K562 (cell line): Measurements from ENCODE around the gene CREB5. TPM values are rescaled to one million over a fixed set of nuclear protein-coding genes. Genes with fewer than 3 reads are reported as not detected.

Source experiments
- ATAC-seq: fragments of 200-7000 bp; cut with Tn5 transposase; 3 replicates; pipeline ENCODE4 v1.9.1; 2020; ENCODE audit warnings: moderate library complexity
- BruUV-seq: library from RNA; stranded (reverse); fragments of 400-500 nt; replicated peaks from 2 replicates; lab custom pipeline; 2021; lab: Mats Ljungman, UMichigan
- CTCF ChIA-PET: fragments of 300-600 bp; formaldehyde crosslinking; extraction: SDS; loops from one replicate; lab custom pipeline; 2021; ENCODE audit warnings: low intra/inter-chr PET ratio; lab: Yijun Ruan, JAX
- POLR2A ChIA-PET: fragments of 300-600, 350-650 bp; sonication (Branson Sonifier 250); formaldehyde crosslinking; extraction: SDS; loops from one replicate; lab custom pipeline; 2021; ENCODE audit warnings: antibody characterized with exemption, inconsistent platforms; lab: Yijun Ruan, JAX
- DNase-seq, 4 experiments: peaks; one replicate each; pipeline versions ENCODE4 v3.0.0 to v3.0.0-alpha.2; 2011 to 2018; ENCODE audit warnings: low spot score in 3 of 4, mixed read lengths in 3 of 4; ENCODE audit errors: extremely low read depth in 1 of 4
- FAIRE-seq: peaks from 2 replicates; lab custom pipeline; 2011; peaks lifted over from hg19 to GRCh38; lab: Jason Lieb, UNC
- H2AFZ ChIP-seq: 2 replicates; pipeline ENCODE4 v1.6.0; 2011; ENCODE audit warnings: low read depth, low read length, control low read depth, inconsistent platforms
- H3K27ac ChIP-seq: fragments of 200-600 bp; 3 replicates; pipeline ENCODE4 v1.8.0; 2011; ENCODE audit warnings: low read depth, mild to moderate bottlenecking, control low read depth, inconsistent platforms, low read length, moderate library complexity, mixed read lengths; ENCODE audit errors: extremely low read depth
- H3K27me3 ChIP-seq, 2 experiments: fragments of 300-600 bp in 1 of 2; 2 replicates in 1 of 2; 3 replicates in 1 of 2; pipeline versions ENCODE4 v1.6.0 to v1.8.0; 2011; ENCODE audit warnings: inconsistent platforms in 2 of 2, low read length in 2 of 2, mild to moderate bottlenecking in 1 of 2, mixed read lengths in 1 of 2, moderate library complexity in 1 of 2; ENCODE audit not compliant: control insufficient read depth in 2 of 2, insufficient read depth in 2 of 2
- H3K36me3 ChIP-seq: fragments of 300-600 bp; 3 replicates; pipeline ENCODE4 v1.8.0; 2011; ENCODE audit warnings: mild to moderate bottlenecking, low read length, inconsistent platforms; ENCODE audit not compliant: control insufficient read depth, insufficient read depth
- H3K4me1 ChIP-seq, 2 experiments: fragments of 200-600 bp in 1 of 2; replicated peaks in 1 of 2; 2 replicates in 1 of 2; 3 replicates in 1 of 2; pipeline versions ENCODE4 v1.5.1 to v1.8.0; 2011; ENCODE audit warnings: inconsistent platforms in 2 of 2, low read length in 2 of 2, mild to moderate bottlenecking in 1 of 2, mixed read lengths in 1 of 2, moderate library complexity in 1 of 2; ENCODE audit not compliant: control insufficient read depth in 2 of 2, insufficient read depth in 2 of 2
- H3K4me2 ChIP-seq: 2 replicates; pipeline ENCODE4 v1.6.1; 2011; ENCODE audit warnings: low read length, control low read depth, inconsistent platforms, mixed read lengths; ENCODE audit not compliant: insufficient read depth
- H3K4me3 ChIP-seq: fragments of 200-600 bp; sonication (generic), shearing (Covaris generic); 2 replicates; pipeline ENCODE4 v1.5.1; 2016; ENCODE audit warnings: control low read depth, inconsistent platforms
- H3K79me2 ChIP-seq: fragments of 200-600 bp; 3 replicates; pipeline ENCODE4 v1.8.0; 2011; ENCODE audit warnings: low read length, inconsistent platforms; ENCODE audit not compliant: control insufficient read depth, insufficient read depth
- H3K9ac ChIP-seq, 2 experiments: 2 replicates each; pipeline versions ENCODE4 v1.6.0 to v1.6.1; 2011; ENCODE audit warnings: low read depth in 2 of 2, low read length in 2 of 2, control low read depth in 1 of 2, inconsistent platforms in 1 of 2, mild to moderate bottlenecking in 1 of 2, mixed read lengths in 1 of 2; ENCODE audit not compliant: insufficient read depth in 1 of 2
- H3K9me1 ChIP-seq: one replicate; pipeline ENCODE4 v1.6.0; 2011; ENCODE audit warnings: inconsistent platforms, mild to moderate bottlenecking, low read length, moderate library complexity; ENCODE audit not compliant: control insufficient read depth, insufficient read depth
- H3K9me3 ChIP-seq: replicated peaks from 2 replicates; pipeline ENCODE4 v1.5.1; 2011; ENCODE audit warnings: low read depth, low read length, inconsistent platforms; ENCODE audit not compliant: control insufficient read depth, insufficient read depth
- H4K20me1 ChIP-seq: replicated peaks from 2 replicates; pipeline ENCODE4 v1.6.1; 2011; ENCODE audit warnings: low read length, inconsistent platforms, mixed read lengths; ENCODE audit not compliant: control insufficient read depth, insufficient read depth
- ARHGAP35 ChIP-seq: fragments of 450-650 bp; IDR thresholded peaks from 2 replicates; pipeline ENCODE4 v1.6.1; 2018; ENCODE audit not compliant: partially characterized antibody
- ARID2 ChIP-seq: fragments of 450-650 bp; IDR thresholded peaks from 2 replicates; pipeline ENCODE4 v1.6.1; 2017; ENCODE audit warnings: antibody characterized with exemption, mild to moderate bottlenecking
- BRD9 ChIP-seq: fragments of 450-650 bp; IDR thresholded peaks from 2 replicates; pipeline ENCODE4 v1.6.1; 2018; ENCODE audit warnings: low read depth; ENCODE audit not compliant: partially characterized antibody
- CHD2 ChIP-seq: IDR thresholded peaks from 2 replicates; pipeline ENCODE4 v1.6.1; 2011; ENCODE audit warnings: low read depth, low read length
- GATAD2B ChIP-seq: fragments of 450-650 bp; IDR thresholded peaks from 2 replicates; pipeline ENCODE4 v1.6.1; 2017; ENCODE audit warnings: mild to moderate bottlenecking, borderline replicate concordance
- MEF2A ChIP-seq: IDR thresholded peaks from 2 replicates; pipeline ENCODE4 v1.6.1; 2011; ENCODE audit warnings: low read depth, mild to moderate bottlenecking, low read length, moderate library complexity; ENCODE audit not compliant: control insufficient read depth
- MYNN ChIP-seq, 2 experiments: sonication (generic); formaldehyde crosslinking in 1 of 2; IDR thresholded peaks; 2 replicates each; pipeline versions ENCODE4 v1.5.0 to v1.6.1; 2016 to 2020; ENCODE audit warnings: antibody characterized with exemption in 1 of 2, missing genetic modification reagents in 1 of 2
- NR2C1 ChIP-seq, 2 experiments: fragments of 450-650 bp; IDR thresholded peaks; 2 replicates each; pipeline ENCODE4 v1.6.1; 2017; ENCODE audit warnings: mild to moderate bottlenecking in 2 of 2, antibody characterized with exemption in 1 of 2, inconsistent platforms in 1 of 2, missing compliant biosample characterization in 1 of 2, missing genetic modification characterization in 1 of 2
- SIN3A ChIP-seq, 2 experiments: fragments of 150-350 bp in 1 of 2; IDR thresholded peaks; 2 replicates each; pipeline ENCODE4 v1.6.1; 2011 to 2016; ENCODE audit warnings: borderline replicate concordance in 2 of 2, low read depth in 2 of 2, low read length in 2 of 2, mild to moderate bottlenecking in 2 of 2, moderate library complexity in 2 of 2; ENCODE audit not compliant: control insufficient read depth in 1 of 2
- TEAD2 ChIP-seq: fragments of 450-650 bp; IDR thresholded peaks from 2 replicates; pipeline ENCODE4 v1.6.1; 2016; ENCODE audit warnings: missing genetic modification characterization, control low read depth, missing compliant biosample characterization
- TRIM24 ChIP-seq, 2 experiments: fragments of 450-650 bp; IDR thresholded peaks; 2 replicates each; pipeline ENCODE4 v1.6.1; 2016
- ZNF134 ChIP-seq: fragments of 250-450 bp; sonication (Bioruptor Pico); conservative IDR thresholded peaks from 2 replicates; pipeline ENCODE4 v1.4.0; 2020
- WGBS: fragments of 100-300 bp; shearing (Covaris generic); methylation state at CpG from one replicate; pipeline ENCODE4 v1.1.6; 2016; ENCODE audit warnings: low coverage, mixed read lengths; ENCODE audit not compliant: insufficient coverage; ENCODE audit errors: missing lambda C conversion rate; 5-methylcytosine and 5-hydroxymethylcytosine counted together
- in situ Hi-C: fragments of 300-500 bp; cut with MboI; formaldehyde crosslinking; loops from 4 replicates; pipeline ENCODE4 v1.15.0; 2018; ENCODE audit warnings: inconsistent platforms, mixed read lengths
- intact Hi-C: fragments of 100-400 bp; cut with micrococcal nuclease; formaldehyde crosslinking; loops from 2 replicates; pipeline ENCODE4 v1.14.2; 2022
- polyA plus RNA-seq, 8 experiments: library from polyadenylated mRNA; depleted of rRNA in 4 of 8; stranded (reverse) in 5 of 8; unstranded in 3 of 8; fragments of >200 nt; fragmentation: Nextera tagmentation in 2 of 8; fragmentation: Illumina TruSeq in 1 of 8; extraction: Ambion mirVana in 2 of 8; extraction: Trizol in 1 of 8; gene quantifications; 2 replicates each; pipeline versions ENCODE4 v1.2.1 to v1.2.3, GENCODE V29; 2011 to 2014; ENCODE audit warnings: inconsistent platforms in 1 of 8, missing spikeins in 1 of 8
- total RNA-seq, 7 experiments: library from RNA; depleted of rRNA in 6 of 7; stranded (reverse); fragments of >200 nt in 6 of 7; fragmentation: Illumina TruSeq in 2 of 7; extraction: Trizol in 2 of 7; gene quantifications; 2 replicates each; pipeline versions ENCODE4 v1.2.1 to v1.2.3, GENCODE V29; 2011 to 2021; ENCODE audit warnings: low replicate concordance in 1 of 7
- TF ChIP-seq, protein P1 (sequence below): fragments of 450-650 bp; formaldehyde crosslinking; IDR thresholded peaks from 2 replicates; pipeline ENCODE4 v1.4.0; 2022; ENCODE audit warnings: missing genetic modification characterization
- TF ChIP-seq, protein P2 (sequence below), 2 experiments: fragments of 450-650 bp; IDR thresholded peaks; 2 replicates each; pipeline ENCODE4 v1.6.1; 2016; ENCODE audit warnings: mild to moderate bottlenecking in 2 of 2, borderline replicate concordance in 1 of 2, low read depth in 1 of 2, moderate library complexity in 1 of 2

The CREB5 gene
- total and polyA plus RNA-seq, 9 of the 15 experiments (the other 6 are each of a cell fraction or from before 2014, with no cell fraction given) = 0.33 to 6.4 (median 1.8) TPM

DNA sequence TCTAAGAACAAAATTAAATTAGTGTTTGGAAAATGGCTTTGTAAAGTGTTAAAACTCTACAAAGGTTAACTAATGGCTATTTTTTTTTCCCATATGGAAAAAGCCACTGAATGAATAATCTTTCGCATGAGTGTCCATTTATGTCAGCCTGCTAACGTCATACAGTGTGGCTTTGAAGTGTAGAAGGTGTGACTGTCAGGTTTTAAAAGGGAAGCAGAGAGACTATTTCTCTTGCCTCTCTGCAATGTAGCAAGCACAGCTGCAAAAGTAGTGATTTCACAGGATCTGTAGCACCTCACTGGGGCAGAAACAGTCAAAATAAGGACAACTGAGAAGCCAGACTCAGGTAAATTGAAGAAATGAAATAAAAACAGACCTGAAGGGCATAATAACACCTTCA is 53.4 kb downstream of the CREB5 start:
- H3K36me3 ChIP-seq = no peaks in the 10 kb centered on the region
- in situ Hi-C loops (no loop called here), intact Hi-C loops (no loop called here)
- no peak overlapping the region for H3K4me2 ChIP-seq
- H3K4me1 ChIP-seq = no peaks in the 10 kb centered on the region
- no peak for FAIRE-seq
- H3K79me2 ChIP-seq = no peaks in the 10 kb centered on the region
- H3K27me3 ChIP-seq = no peaks in the 10 kb centered on the region; a peak in 2 of 5 replicates
- no peak for DNase-seq
- no peak overlapping the region for H2AFZ ChIP-seq
- H3K9me3 ChIP-seq = no peaks in the 10 kb centered on the region
- no peaks in the 10 kb centered on the region; the same call in 1 of the 2 replicates for H4K20me1 ChIP-seq
- 0% methylated on average over 2 of the region's 2 CpGs for WGBS
- ChIA-PET POLR2A (interaction anchor here (0.7 kb wide), 1 partner anchor 163 kb away, joined by 3 read pairs; no protein-coding TSS in a partner anchor), CTCF (no interaction called here)
- no peaks in the 10 kb centered on the region for H3K9me1 ChIP-seq
- no peak for ATAC-seq
- BruUV-seq = no TSS peak
- no peak overlapping the region for H3K27ac ChIP-seq
- no peak overlapping the region for H3K4me3 ChIP-seq
- no peak overlapping the region for H3K9ac ChIP-seq
- no peak for TF ChIP-seq ZNF134 (CRISPR knock-in tag)
- no peak for TF ChIP-seq ARHGAP35
- TF ChIP-seq, protein P1, sequence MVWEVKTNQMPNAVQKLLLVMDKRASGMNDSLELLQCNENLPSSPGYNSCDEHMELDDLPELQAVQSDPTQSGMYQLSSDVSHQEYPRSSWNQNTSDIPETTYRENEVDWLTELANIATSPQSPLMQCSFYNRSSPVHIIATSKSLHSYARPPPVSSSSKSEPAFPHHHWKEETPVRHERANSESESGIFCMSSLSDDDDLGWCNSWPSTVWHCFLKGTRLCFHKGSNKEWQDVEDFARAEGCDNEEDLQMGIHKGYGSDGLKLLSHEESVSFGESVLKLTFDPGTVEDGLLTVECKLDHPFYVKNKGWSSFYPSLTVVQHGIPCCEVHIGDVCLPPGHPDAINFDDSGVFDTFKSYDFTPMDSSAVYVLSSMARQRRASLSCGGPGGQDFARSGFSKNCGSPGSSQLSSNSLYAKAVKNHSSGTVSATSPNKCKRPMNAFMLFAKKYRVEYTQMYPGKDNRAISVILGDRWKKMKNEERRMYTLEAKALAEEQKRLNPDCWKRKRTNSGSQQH = no peak
- TF ChIP-seq BRD9 = no peak
- no peak for TF ChIP-seq SIN3A (IDR thresholded peaks at IDR 0.05; ENCODE audit: borderline replicate concordance in 2 of 2, control insufficient read depth in 1 of 2, low read depth in 2 of 2, low read length in 2 of 2)
- TF ChIP-seq TEAD2 = no peak
- TF ChIP-seq ARID2 = no peak
- TF ChIP-seq MEF2A = no peak
- TF ChIP-seq, protein P2, sequence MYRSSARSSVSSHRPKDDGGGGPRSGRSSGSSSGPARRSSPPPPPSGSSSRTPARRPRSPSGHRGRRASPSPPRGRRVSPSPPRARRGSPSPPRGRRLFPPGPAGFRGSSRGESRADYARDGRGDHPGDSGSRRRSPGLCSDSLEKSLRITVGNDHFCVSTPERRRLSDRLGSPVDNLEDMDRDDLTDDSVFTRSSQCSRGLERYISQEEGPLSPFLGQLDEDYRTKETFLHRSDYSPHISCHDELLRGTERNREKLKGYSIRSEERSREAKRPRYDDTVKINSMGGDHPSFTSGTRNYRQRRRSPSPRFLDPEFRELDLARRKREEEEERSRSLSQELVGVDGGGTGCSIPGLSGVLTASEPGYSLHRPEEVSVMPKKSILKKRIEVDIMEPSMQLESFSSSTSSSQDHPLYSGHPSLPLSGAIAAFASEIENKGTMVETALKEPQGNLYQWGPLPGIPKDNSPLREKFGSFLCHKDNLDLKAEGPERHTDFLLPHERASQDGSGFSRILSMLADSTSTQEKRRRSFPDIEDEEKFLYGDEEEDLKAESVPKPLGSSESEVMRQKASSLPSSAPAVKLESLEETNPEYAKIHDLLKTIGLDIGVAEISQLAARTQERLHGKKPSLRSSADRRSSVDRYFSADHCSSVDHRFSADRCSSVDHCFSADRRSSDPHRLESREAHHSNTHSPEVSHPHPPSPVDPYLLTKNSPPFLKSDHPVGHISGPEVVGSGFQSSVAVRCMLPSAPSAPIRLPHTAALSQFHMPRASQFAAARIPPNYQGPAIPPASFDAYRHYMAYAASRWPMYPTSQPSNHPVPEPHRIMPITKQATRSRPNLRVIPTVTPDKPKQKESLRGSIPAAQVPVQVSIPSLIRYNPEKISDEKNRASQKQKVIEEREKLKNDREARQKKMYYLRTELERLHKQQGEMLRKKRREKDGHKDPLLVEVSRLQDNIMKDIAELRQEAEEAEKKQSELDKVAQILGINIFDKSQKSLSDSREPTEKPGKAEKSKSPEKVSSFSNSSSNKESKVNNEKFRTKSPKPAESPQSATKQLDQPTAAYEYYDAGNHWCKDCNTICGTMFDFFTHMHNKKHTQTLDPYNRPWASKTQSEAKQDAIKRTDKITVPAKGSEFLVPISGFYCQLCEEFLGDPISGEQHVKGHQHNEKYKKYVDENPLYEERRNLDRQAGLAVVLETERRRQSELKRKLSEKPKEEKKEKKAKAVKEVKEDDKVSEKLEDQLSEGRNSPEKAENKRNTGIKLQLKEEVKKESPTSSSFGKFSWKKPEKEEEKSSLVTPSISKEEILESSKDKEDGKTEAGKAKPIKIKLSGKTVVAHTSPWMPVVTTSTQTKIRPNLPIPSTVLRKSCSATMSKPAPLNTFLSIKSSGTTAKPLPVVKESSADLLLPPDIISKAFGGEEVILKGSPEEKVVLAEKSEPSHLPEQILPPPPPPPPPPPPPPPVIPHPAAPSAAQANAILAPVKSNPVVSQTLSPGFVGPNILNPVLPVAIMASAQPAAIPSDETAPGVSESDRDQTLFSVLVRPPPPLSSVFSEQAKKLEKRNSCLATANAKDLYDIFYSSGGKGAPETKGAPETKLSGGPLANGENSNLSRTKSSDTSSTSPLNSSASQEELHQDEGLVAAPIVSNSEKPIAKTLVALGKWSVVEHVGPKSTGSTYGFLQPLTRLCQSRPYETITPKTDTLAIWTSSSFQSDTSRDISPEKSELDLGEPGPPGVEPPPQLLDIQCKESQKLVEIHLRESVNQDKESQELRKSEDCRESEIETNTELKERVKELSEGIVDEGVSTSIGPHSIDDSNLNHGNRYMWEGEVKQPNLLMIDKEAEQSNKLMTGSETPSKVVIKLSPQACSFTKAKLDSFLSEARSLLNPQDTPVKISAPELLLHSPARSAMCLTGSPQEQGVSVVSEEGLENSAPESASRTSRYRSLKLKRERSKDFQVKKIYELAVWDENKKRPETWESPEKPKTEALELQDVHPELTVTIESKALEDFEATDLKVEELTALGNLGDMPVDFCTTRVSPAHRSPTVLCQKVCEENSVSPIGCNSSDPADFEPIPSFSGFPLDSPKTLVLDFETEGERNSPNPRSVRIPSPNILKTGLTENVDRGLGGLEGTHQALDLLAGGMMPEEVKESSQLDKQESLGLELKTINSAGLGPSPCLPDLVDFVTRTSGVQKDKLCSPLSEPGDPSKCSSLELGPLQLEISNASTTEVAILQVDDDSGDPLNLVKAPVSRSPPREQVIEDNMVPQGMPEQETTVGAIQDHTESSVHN (IDR thresholded peaks at IDR 0.05; ENCODE audit: borderline replicate concordance in 1 of 2, low read depth in 1 of 2) = no peak
- no peak for TF ChIP-seq MYNN (IDR thresholded peaks at IDR 0.05)
- TF ChIP-seq MYNN (CRISPR knock-in tag; IDR thresholded peaks at IDR 0.05) = no peak
- TF ChIP-seq CHD2 = no peak
- TF ChIP-seq GATAD2B = no peak
- no peak for TF ChIP-seq NR2C1 (IDR thresholded peaks at IDR 0.05)
- TF ChIP-seq NR2C1 (tag; IDR thresholded peaks at IDR 0.05) = no peak
- no peak for TF ChIP-seq TRIM24 (IDR thresholded peaks at IDR 0.05)
